SK-N-SH (cell line): ENCODE results near the gene SMIM8. TPM values are rescaled to one million over a fixed set of nuclear protein-coding genes. Genes with fewer than 3 reads are reported as not detected.

Experiments used
- CTCF ChIA-PET: fragments of 300-600, 350-600 bp; formaldehyde crosslinking; extraction: SDS; loops from one replicate; lab custom pipeline; 2021; lab: Yijun Ruan, JAX
- POLR2A ChIA-PET: fragments of 350-600 bp; sonication (Branson Sonifier 250); formaldehyde crosslinking; extraction: SDS; loops from one replicate; lab custom pipeline; 2020; ENCODE audit warnings: antibody characterized with exemption, inconsistent platforms; lab: Yijun Ruan, JAX
- DNase-seq: peaks from one replicate; pipeline ENCODE4 v3.0.0; 2012
- H2AFZ ChIP-seq: fragments of 200-600 bp; sonication (generic); 2 replicates; pipeline ENCODE4 v1.8.1; 2016; ENCODE audit warnings: antibody characterized with exemption, mild to moderate bottlenecking, low read depth
- H3F3A ChIP-seq: fragments of 200-600 bp; sonication (generic); replicated peaks from 2 replicates; pipeline ENCODE3; 2016; ENCODE audit warnings: antibody characterized with exemption, mild to moderate bottlenecking; ENCODE audit not compliant: insufficient read depth
- H3K27ac ChIP-seq, 2 experiments: fragments of 200-500 bp in 1 of 2; fragments of 200-600 bp in 1 of 2; sonication (Bioruptor generic) in 1 of 2; sonication (generic), shearing (Covaris generic) in 1 of 2; 2 replicates each; pipeline versions ENCODE4 v1.5.1 to v1.6.1; 2014 to 2016; ENCODE audit warnings: low read depth in 2 of 2, inconsistent platforms in 1 of 2, low read length in 1 of 2, mild to moderate bottlenecking in 1 of 2, mixed read lengths in 1 of 2
- H3K27me3 ChIP-seq: fragments of 200-600 bp; sonication (generic), shearing (Covaris generic); 2 replicates; pipeline ENCODE4 v1.6.1; 2016; ENCODE audit warnings: mixed run types; ENCODE audit not compliant: insufficient read depth
- H3K36me3 ChIP-seq, 2 experiments: fragments of 200-500 bp in 1 of 2; fragments of 200-600 bp in 1 of 2; sonication (Bioruptor generic) in 1 of 2; sonication (generic) in 1 of 2; replicated peaks in 1 of 2; 2 replicates each; pipeline versions ENCODE3 to v1.5.1; 2014 to 2016; ENCODE audit warnings: low read length in 1 of 2, mild to moderate bottlenecking in 1 of 2; ENCODE audit not compliant: insufficient read depth in 2 of 2, control insufficient read depth in 1 of 2
- H3K4me1 ChIP-seq, 2 experiments: fragments of 200-500 bp in 1 of 2; fragments of 200-600 bp in 1 of 2; sonication (Bioruptor generic) in 1 of 2; sonication (generic), shearing (Covaris generic) in 1 of 2; 2 replicates each; pipeline versions ENCODE4 v1.5.1 to v1.6.1; 2014 to 2016; ENCODE audit warnings: low read depth in 1 of 2, low read length in 1 of 2, mixed run types in 1 of 2; ENCODE audit not compliant: insufficient read depth in 2 of 2, control insufficient read depth in 1 of 2
- H3K4me2 ChIP-seq: fragments of 200-600 bp; sonication (generic), shearing (Covaris generic); 2 replicates; pipeline ENCODE4 v1.6.1; 2017; ENCODE audit warnings: mixed run types
- H3K4me3 ChIP-seq, 2 experiments: fragments of 200-500 bp in 1 of 2; fragments of 200-600 bp in 1 of 2; sonication (Bioruptor generic) in 1 of 2; sonication (generic), shearing (Covaris generic) in 1 of 2; 2 replicates each; pipeline versions ENCODE4 v1.5.1 to v1.8.1; 2014 to 2016; ENCODE audit warnings: low read depth in 2 of 2, inconsistent platforms in 1 of 2, low read length in 1 of 2, mild to moderate bottlenecking in 1 of 2, mixed read lengths in 1 of 2, moderate library complexity in 1 of 2
- H3K79me2 ChIP-seq: fragments of 200-600 bp; sonication (generic); 2 replicates; pipeline ENCODE4 v1.8.1; 2017; ENCODE audit warnings: mild to moderate bottlenecking; ENCODE audit not compliant: insufficient read depth
- H3K9ac ChIP-seq: fragments of 200-600 bp; sonication (generic); 2 replicates; pipeline ENCODE4 v1.6.1; 2017; ENCODE audit warnings: mixed run types
- H3K9me2 ChIP-seq: fragments of 200-600 bp; sonication (generic); 2 replicates; pipeline ENCODE4 v1.6.1; 2017; ENCODE audit warnings: mixed run types
- H3K9me3 ChIP-seq: fragments of 200-600 bp; sonication (generic); 2 replicates; pipeline ENCODE4 v1.6.1; 2017; ENCODE audit warnings: mixed run types, mild to moderate bottlenecking, moderate library complexity
- H4K20me1 ChIP-seq: fragments of 200-600 bp; sonication (generic); 2 replicates; pipeline ENCODE4 v1.6.1; 2017; ENCODE audit warnings: mild to moderate bottlenecking, mixed run types; ENCODE audit not compliant: insufficient read depth
- CTCF ChIP-seq: fragments of 200-600 bp; sonication (generic); IDR thresholded peaks from 2 replicates; pipeline ENCODE4 v1.6.1; 2017; ENCODE audit warnings: antibody characterized with exemption, mild to moderate bottlenecking, moderate library complexity
- ELF1 ChIP-seq: IDR thresholded peaks from 2 replicates; pipeline ENCODE4 v1.4.0; 2012
- FOXJ3 ChIP-seq: sonication (generic); formaldehyde crosslinking; IDR thresholded peaks from 2 replicates; pipeline ENCODE4 v1.5.1; 2020; ENCODE audit warnings: mild to moderate bottlenecking, missing genetic modification reagents
- FOXM1 ChIP-seq: IDR thresholded peaks from 2 replicates; pipeline ENCODE4 v1.4.0; 2012; ENCODE audit warnings: low read depth, mild to moderate bottlenecking
- GATA2 ChIP-seq: sonication (generic); formaldehyde crosslinking; IDR thresholded peaks from 2 replicates; pipeline ENCODE4 v1.5.0; 2020; ENCODE audit warnings: mild to moderate bottlenecking, missing genetic modification reagents
- MXI1 ChIP-seq: IDR thresholded peaks from 2 replicates; pipeline ENCODE4 v1.6.1; 2012; ENCODE audit warnings: mild to moderate bottlenecking, low read depth, low read length, improper control_type of control experiment
- NFIC ChIP-seq: IDR thresholded peaks from 2 replicates; pipeline ENCODE4 v1.4.0; 2012; ENCODE audit warnings: borderline replicate concordance
- NRF1 ChIP-seq: IDR thresholded peaks from 2 replicates; pipeline ENCODE4 v1.6.1; 2012; ENCODE audit warnings: low read depth, mild to moderate bottlenecking, low read length
- PBX3 ChIP-seq: IDR thresholded peaks from 2 replicates; pipeline ENCODE4; 2012
- RXRA ChIP-seq: IDR thresholded peaks from 2 replicates; pipeline ENCODE4 v1.4.0; 2012; ENCODE audit warnings: low read depth, mild to moderate bottlenecking, borderline replicate concordance
- SMC3 ChIP-seq: IDR thresholded peaks from 2 replicates; pipeline ENCODE4 v1.6.1; 2012; ENCODE audit warnings: low read depth, low read length, improper control_type of control experiment
- TCF12 ChIP-seq: IDR thresholded peaks from 2 replicates; pipeline ENCODE4 v1.4.0; 2012
- TEAD4 ChIP-seq: IDR thresholded peaks from 2 replicates; pipeline ENCODE4 v1.4.0; 2012; ENCODE audit warnings: mild to moderate bottlenecking, borderline replicate concordance; ENCODE audit not compliant: insufficient read depth
- USF2 ChIP-seq: fragments of 150-350 bp; IDR thresholded peaks from 2 replicates; pipeline ENCODE4 v1.6.1; 2017; ENCODE audit warnings: antibody characterized with exemption, low read length, low read depth, borderline replicate concordance
- YY1 ChIP-seq: IDR thresholded peaks from 2 replicates; pipeline ENCODE4 v1.4.0; 2012; ENCODE audit warnings: low read depth, mild to moderate bottlenecking
- WGBS: methylation state at CpG from one replicate; pipeline ENCODE4 v1.1.6; 2017; ENCODE audit warnings: low lambda C conversion rate; 5-methylcytosine and 5-hydroxymethylcytosine counted together
- polyA plus RNA-seq, 3 experiments: library from polyadenylated mRNA; depleted of rRNA; stranded (reverse); fragments of >200 nt; gene quantifications; 2 replicates each; pipeline ENCODE4 v1.2.3, GENCODE V29; 2012

Gene SMIM8
- polyA plus RNA-seq, 1 of the 3 experiments (the other 2 are of a cell fraction): 1.6 TPM

GRCh38 chr6:87333033-87333432 is 10.6 kb downstream of the SMIM8 start:
- H2AFZ ChIP-seq: no peak overlapping the region
- no peak overlapping the region for H3K9ac ChIP-seq
- no peak for DNase-seq
- CTCF ChIA-PET: no interaction called here
- H3K4me3 ChIP-seq: no peak overlapping the region
- H3K9me2 ChIP-seq: no peaks in the 10 kb centered on the region
- WGBS: 93% methylated on average over 5 of the region's 5 CpGs
- H3K4me2 ChIP-seq: no peak overlapping the region
- H3F3A ChIP-seq: no peaks in the 10 kb centered on the region
- POLR2A ChIA-PET: no interaction called here
- H3K4me1 ChIP-seq: 0 out of 4 replicates have a peak, but pooled peaks cover 0 to 6% of the 10 kb centered on the region in 2 experiments
- no peaks in the 10 kb centered on the region for H3K36me3 ChIP-seq
- no peak overlapping the region for H3K27ac ChIP-seq
- no peaks in the 10 kb centered on the region for H3K9me3 ChIP-seq
- no peaks in the 10 kb centered on the region for H4K20me1 ChIP-seq
- TF ChIP-seq YY1 (no peak), CTCF (no peak), TEAD4 (no peak), FOXJ3 (CRISPR knock-in tag) (no peak), TCF12 (no peak), GATA2 (CRISPR knock-in tag) (no peak), USF2 (no peak)
- H3K27me3 ChIP-seq: no peaks in the 10 kb centered on the region
- peaks cover 14% of the 10 kb centered on the region; the same call in 1 of the 2 replicates for H3K79me2 ChIP-seq

GRCh38 chr6:87333591-87334181 is 11.3 kb downstream of the SMIM8 start:
- no peaks in the 10 kb centered on the region for H3K9me3 ChIP-seq
- 0 out of 4 replicates have a peak, but pooled peaks cover 0 to 6% of the 10 kb centered on the region in 2 experiments for H3K4me1 ChIP-seq
- no peak overlapping the region for H2AFZ ChIP-seq
- no peak overlapping the region for H3K27ac ChIP-seq
- 72% methylated on average over 3 of the region's 3 CpGs for WGBS
- no peak overlapping the region for H3K9ac ChIP-seq
- no peak overlapping the region for H3K4me3 ChIP-seq
- no peaks in the 10 kb centered on the region for H3F3A ChIP-seq
- no peaks in the 10 kb centered on the region for H3K9me2 ChIP-seq
- TF ChIP-seq NFIC (no peak), FOXJ3 (CRISPR knock-in tag) (no peak), TEAD4 (no peak), ELF1 (no peak), SMC3 (no peak), MXI1 (no peak), NRF1 (no peak), FOXM1 (no peak), CTCF (no peak), RXRA (no peak), PBX3 (no peak), TCF12 (no peak), USF2 (no peak)
- TF ChIP-seq, all 33 proteins: peak for 0
- Histone ChIP-seq H4K20me1 (no peaks in the 10 kb centered on the region), H3K4me2 (no peak overlapping the region), H3K27me3 (no peaks in the 10 kb centered on the region), H3K79me2 (peaks cover 14% of the 10 kb centered on the region; the same call in 1 of the 2 replicates), H3K36me3 (no peaks in the 10 kb centered on the region)
- ChIA-PET CTCF (no interaction called here), POLR2A (no interaction called here)
- DNase-seq: no peak
